Renal cortex interstitium (tissue), 15 donors: ENCODE data around the gene DESI1. TPM values are rescaled to one million over a fixed set of nuclear protein-coding genes. Genes with fewer than 3 reads are reported as not detected.
"Not testable (repeated sequence)": the region's sequence is repeated elsewhere in the genome, so short reads cannot be mapped to it uniquely, and the experiment has no call there.

Source experiments
- DNase-seq, 11 donors: peaks; one replicate each; pipeline ENCODE4 v3.0.0-alpha.2; 2013; ENCODE audit warnings: low read depth in 9 of 11, low spot score in 4 of 11; ENCODE audit errors: extremely low read depth in 1 of 11
- long read RNA-seq, 16 experiments: transcript quantifications; one replicate each; lab custom pipeline, GENCODE V29; 2026
- polyA plus RNA-seq, 3 donors: library from polyadenylated mRNA; unstranded; fragments of 120-200 nt; gene quantifications; one replicate each; pipeline ENCODE4 v1.2.1, GENCODE V29; 2013; ENCODE audit not compliant: insufficient read length in 3 of 3

The DESI1 gene
- polyA plus RNA-seq: 10 to 100 TPM; 25.0 to 33.6 (median 26.7) TPM
- long read RNA-seq, donor 1, transcript DESI1-201 (6 exons, 3,833 nt): major isoform, 5 of 5 reads
- long read RNA-seq, donor 1, partial matches to known transcripts: 0 of 5 reads
- long read RNA-seq, donor 1, other reads (novel, unspliced or antisense): 0 of 5 reads
- long read RNA-seq, donor 2, transcript DESI1-201 (6 exons, 3,833 nt): major isoform, 6 of 250 reads
- long read RNA-seq, donor 2, partial matches to known transcripts: 190 of 250 reads
- long read RNA-seq, donor 2, other reads (novel, unspliced or antisense): 53 of 250 reads
- long read RNA-seq, donor 3, partial matches to known transcripts: 0 of 6 reads
- long read RNA-seq, donor 3, other reads (novel, unspliced or antisense): 0 of 6 reads
- long read RNA-seq, donor 4, partial matches to known transcripts: 205 of 324 reads
- long read RNA-seq, donor 4, other reads (novel, unspliced or antisense): 117 of 324 reads
- long read RNA-seq, donor 5, transcript DESI1-201 (6 exons, 3,833 nt): major isoform, 8 of 10 reads
- long read RNA-seq, donor 5, partial matches to known transcripts: 0 of 10 reads
- long read RNA-seq, donor 5, other reads (novel, unspliced or antisense): 0 of 10 reads
- long read RNA-seq, donor 6, transcript DESI1-201 (6 exons, 3,833 nt): major isoform, 7 of 8 reads
- long read RNA-seq, donor 6, partial matches to known transcripts: 0 of 8 reads
- long read RNA-seq, donor 6, other reads (novel, unspliced or antisense): 0 of 8 reads
- long read RNA-seq, donor 7, transcript DESI1-201 (6 exons, 3,833 nt): major isoform, 8 of 394 reads
- long read RNA-seq, donor 7, partial matches to known transcripts: 283 of 394 reads
- long read RNA-seq, donor 7, other reads (novel, unspliced or antisense): 102 of 394 reads
- long read RNA-seq, donor 8, transcript DESI1-201 (6 exons, 3,833 nt): major isoform, 14 of 15 reads
- long read RNA-seq, donor 8, partial matches to known transcripts: 0 of 15 reads
- long read RNA-seq, donor 8, other reads (novel, unspliced or antisense): 0 of 15 reads
- long read RNA-seq, donor 9, transcript DESI1-201 (6 exons, 3,833 nt): major isoform, 10 of 10 reads
- long read RNA-seq, donor 9, partial matches to known transcripts: 0 of 10 reads
- long read RNA-seq, donor 9, other reads (novel, unspliced or antisense): 0 of 10 reads
- long read RNA-seq, donor 10, transcript DESI1-201 (6 exons, 3,833 nt): major isoform, 6 of 6 reads
- long read RNA-seq, donor 10, partial matches to known transcripts: 0 of 6 reads
- long read RNA-seq, donor 10, other reads (novel, unspliced or antisense): 0 of 6 reads
- long read RNA-seq, donor 11, partial matches to known transcripts: 0 of 2 reads
- long read RNA-seq, donor 11, other reads (novel, unspliced or antisense): 0 of 2 reads
- long read RNA-seq, donor 12, transcript DESI1-201 (6 exons, 3,833 nt): major isoform, 7 of 234 reads
- long read RNA-seq, donor 12, partial matches to known transcripts: 173 of 234 reads
- long read RNA-seq, donor 12, other reads (novel, unspliced or antisense): 54 of 234 reads
- long read RNA-seq, donor 13, transcript DESI1-201 (6 exons, 3,833 nt): major isoform, 8 of 589 reads
- long read RNA-seq, donor 13, partial matches to known transcripts: 450 of 589 reads
- long read RNA-seq, donor 13, other reads (novel, unspliced or antisense): 131 of 589 reads
- long read RNA-seq, donor 14, transcript DESI1-201 (6 exons, 3,833 nt): major isoform, 8 of 8 reads
- long read RNA-seq, donor 14, partial matches to known transcripts: 0 of 8 reads
- long read RNA-seq, donor 14, other reads (novel, unspliced or antisense): 0 of 8 reads
- long read RNA-seq, donor 15, partial matches to known transcripts: 71 of 102 reads
- long read RNA-seq, donor 15, other reads (novel, unspliced or antisense): 28 of 102 reads
- long read RNA-seq, donor 16, transcript DESI1-201 (6 exons, 3,833 nt): major isoform, 14 of 26 reads
- long read RNA-seq, donor 16, partial matches to known transcripts: 12 of 26 reads
- long read RNA-seq, donor 16, other reads (novel, unspliced or antisense): 0 of 26 reads

DNA sequence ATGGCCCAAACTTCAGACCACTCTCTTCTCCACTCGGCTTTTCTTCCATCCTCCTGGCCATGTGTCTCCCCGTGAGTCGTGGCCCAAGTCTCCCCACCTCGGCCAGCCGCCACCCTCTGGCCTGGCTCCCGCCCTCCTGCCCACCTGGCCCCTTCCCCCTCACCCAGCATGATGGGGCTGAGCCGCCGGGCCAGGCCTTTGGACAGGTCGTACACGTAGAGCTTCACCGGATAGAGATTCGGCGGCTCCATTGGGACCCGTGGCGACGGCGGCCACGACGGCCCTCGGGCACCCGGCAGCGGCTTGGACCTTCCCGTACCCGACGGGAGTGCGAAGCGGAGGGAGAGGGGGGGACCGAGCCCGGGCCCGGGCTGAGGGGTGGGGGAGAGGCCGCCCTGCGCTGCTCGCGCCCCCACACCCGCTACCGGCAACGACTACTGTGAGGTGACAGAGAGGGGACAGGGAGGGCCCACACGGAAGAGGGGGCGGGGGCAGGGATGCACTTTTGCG, at the start of gene DESI1:
DESI1 (minus strand) TSS at position 455 of the 510 bp plus-strand sequence; CDS start at position 251, 204 bp downstream.
- peak in 5 of 11 donors; percentile 20 to 41 (median 25) for DNase-seq

DNA sequence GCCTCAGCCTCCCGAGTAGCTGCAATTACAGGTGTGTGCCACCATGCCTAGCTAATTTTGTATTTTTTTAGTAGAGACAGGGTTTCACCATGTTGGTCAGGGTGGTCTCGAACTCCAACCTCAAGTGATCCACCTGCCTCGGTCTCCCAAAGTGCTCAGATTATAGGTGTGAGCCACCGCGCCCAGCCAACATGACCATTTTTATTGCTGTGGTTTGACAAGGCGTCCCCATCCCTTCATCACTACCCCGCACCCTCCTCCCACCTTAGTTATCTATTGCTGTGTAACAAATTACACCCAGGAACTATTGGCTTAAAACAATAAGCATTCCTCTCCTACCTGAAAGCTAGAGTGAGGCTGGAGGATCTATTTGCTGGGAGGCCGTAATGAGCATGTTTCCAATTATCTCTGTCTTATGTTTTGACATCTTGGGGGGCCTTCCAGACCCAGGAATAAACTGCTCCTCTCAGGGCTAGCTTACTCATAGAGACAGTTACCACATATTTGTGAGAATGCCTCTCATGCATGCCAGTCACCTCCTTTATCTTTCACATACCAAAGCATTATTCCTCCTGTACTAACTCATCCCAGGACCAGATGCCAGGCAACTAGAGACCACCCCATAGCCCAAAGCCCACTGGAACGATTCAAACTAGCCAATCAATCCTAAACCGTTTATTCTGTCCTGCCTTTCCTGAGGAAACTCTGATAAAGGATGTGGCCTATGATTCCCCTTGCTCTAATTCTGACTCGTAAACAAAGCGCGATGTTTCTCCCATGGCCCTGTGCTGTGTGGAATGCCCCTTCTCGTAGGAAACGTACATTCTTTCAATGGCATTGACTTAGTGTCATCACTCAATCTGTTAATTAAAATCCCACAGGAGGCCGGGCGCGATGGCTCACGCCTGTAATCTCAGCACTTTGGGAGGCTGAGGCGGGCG, 48.4 kb upstream of the DESI1 start:
- DNase-seq: no peak

DNA sequence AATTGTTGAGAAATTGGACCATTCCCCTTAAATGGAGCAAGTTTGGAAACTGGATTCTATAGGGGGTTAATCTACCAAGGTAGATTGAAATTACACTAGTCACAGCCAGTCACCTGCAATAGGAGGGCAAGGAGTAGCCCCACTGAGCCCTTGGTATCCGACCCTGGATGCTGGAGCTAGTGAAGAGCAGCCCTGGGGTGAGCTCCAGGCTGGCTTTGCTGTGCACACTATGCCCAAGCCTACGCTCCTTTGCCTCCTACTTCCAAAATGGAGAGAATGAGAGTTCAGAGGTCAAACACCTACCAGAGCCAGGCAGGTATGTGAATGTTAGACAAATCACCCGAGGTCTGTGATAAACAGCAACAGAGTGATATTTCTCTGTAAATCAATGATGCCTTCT, 44.1 kb upstream of the DESI1 start:
- DNase-seq: no peak

DNA sequence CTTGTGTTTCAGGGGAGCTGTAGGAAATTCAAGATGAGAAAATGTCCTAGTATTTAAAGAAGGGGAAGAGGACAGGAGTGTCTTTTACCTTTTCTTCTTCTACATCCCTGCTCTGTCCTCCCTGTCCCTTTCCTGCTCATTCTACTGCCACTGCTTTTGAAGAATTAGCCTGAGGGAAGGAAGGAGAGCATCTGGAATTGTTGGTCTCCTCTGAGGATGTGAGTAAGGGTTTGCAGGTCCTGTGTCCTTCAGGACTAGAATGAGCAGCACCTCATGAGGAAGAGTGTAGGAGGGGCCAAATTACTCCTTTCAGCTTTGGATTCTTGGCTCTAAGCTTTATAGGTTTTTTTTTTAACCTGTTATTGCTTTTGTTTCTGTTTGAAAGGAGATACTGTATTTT, 43.6 kb upstream of the DESI1 start:
- no peak for DNase-seq

DNA sequence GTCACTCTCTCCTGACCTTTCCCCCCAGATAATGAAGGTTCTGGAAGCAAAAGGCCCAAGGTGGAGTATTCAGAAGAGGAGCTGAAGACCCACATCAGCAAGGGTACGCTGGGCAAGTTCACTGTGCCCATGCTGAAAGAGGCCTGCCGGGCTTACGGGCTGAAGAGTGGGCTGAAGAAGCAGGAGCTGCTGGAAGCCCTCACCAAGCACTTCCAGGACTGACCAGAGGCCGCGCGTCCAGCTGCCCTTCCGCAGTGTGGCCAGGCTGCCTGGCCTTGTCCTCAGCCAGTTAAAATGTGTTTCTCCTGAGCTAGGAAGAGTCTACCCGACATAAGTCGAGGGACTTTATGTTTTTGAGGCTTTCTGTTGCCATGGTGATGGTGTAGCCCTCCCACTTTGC, 42.8 kb upstream of the DESI1 start:
- not testable (repeated sequence) for DNase-seq

DNA sequence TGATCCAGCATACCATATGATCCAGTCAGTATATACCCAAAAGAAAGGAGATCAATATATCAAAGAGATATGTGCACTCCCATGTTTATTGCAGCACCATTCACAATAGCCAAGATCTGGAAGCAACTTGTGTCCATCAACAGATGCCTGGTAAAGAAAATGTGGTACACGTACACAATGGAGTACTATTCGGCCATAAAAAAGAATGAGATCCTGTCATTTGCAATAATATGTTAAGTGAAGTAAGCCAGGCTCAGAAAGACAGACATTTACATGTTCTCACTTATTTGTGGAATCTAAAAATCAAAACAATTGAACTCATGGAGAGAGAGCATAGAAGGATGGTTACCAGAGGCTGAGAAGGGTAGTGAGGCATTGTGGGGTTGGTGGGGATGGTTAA, 40.9 kb upstream of the DESI1 start:
- no peak for DNase-seq

DNA sequence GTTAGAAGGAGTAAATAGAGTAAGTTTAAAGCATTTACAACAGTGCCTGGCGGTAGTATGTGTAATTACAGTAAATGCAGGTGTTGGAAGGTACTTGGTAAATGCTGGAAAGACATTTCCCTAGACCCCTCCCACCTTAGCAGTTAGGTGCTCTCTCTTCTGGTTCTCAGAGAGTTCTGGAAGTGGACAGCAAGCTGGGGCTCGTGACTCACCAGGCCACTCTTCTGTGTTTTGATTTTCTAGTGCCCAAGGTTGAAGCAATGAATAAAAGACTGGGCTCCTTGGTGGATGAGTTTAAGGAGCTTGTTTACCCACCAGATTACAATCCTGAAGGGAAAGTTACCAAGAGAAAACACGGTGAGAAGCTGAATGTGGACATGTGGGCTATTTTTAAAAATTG, 40.2 kb upstream of the DESI1 start:
- DNase-seq: no peak

DNA sequence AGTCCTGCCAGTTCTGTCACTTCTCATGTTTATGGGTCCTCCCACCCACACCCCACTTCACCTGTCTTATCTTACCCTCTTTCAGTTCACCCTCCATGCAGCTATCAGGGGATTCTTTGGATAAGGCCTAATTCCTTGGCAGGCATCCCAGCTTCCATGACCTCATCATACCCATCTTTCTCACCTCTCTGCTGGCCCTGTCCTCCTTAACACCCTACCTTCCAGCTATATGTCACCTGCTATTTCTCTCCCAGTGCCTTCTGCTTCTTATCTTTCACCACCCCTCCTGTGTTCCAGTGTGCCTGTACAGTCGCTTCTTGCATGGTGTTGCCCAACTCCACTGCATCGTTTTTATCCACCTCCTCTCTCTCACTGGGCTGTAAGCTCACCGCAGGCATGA, 39.6 kb upstream of the DESI1 start:
- no peak for DNase-seq

DNA sequence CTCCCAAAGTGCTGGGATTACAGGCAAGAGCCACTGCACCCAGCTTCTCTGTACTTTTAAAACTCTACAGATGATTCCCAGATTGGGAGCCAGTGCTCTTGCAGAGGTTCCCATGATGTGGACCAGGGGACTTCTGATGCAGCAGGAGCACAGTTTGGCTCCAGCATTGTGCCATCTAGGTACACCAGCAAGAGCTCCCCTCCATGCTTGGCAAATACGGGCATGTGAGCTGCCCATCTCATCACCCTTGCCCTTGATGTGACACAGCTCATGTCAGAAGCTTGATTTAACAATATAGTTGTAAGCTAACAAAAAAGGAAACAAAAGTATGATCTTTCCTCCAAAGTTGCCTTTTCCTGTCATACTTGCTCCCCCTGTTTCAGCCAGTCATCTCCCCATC, 39.1 kb upstream of the DESI1 start:
- no peak for DNase-seq

DNA sequence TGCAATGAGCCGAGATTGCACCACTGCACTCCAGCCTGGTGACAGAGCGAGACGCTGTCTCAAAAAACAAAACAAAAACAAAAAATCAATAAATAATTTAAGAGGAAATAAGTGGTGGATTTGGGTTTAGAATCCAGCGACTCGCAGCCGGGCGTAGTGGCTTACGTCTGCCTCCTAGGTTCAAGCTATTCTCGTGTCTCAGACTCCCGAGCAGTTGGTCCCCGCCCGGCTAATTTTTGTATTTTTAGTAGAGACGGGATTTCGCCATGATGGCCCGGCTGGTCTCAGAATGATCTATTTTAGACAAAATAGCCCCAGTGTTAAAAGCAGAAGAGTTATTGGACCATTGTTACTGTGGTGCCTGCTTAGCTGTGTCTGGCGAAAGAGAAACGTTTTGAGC, 38.0 kb upstream of the DESI1 start:
- DNase-seq: no peak

DNA sequence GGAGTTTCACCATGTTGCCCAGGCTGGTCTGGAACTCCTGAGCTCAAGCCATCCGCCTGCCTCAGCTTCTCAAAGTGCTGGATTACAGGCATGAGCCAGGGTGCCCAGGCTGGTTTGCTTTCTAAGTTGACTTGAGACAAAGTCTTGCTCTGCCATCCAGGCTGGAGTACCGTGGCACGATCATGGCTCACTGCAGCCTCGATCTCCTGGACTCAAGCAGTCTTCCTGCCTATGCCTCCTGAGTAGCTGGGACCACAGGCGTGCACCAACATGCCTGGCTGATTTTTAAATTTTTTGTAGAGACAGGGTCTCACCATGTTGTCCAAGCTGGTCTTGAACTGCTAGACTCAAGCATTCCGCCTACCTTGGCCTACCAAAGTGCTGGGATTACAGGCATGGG, 36.9 kb upstream of the DESI1 start:
- no peak for DNase-seq

DNA sequence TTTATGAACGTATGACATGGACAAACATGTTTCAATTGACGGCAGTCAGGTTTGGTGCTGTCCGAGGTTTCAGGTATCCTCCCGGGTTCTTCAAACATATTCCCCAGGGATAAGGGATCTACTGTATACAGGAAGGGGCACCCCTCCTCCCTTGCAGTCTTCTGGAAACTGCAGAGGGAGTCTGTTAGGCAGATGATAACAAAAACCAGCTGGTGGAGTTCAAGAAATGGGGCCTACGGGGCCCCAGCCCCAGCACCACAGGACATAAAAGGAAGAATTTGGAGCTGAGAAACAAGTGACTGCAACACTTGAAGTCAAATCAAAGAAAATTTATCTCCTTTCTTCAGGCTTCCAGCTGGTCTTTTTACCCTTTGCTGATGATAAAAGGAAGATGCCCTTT, 35.7 kb upstream of the DESI1 start:
- peak in 3 of 11 donors; percentile 5 to 13 (median 12) for DNase-seq

DNA sequence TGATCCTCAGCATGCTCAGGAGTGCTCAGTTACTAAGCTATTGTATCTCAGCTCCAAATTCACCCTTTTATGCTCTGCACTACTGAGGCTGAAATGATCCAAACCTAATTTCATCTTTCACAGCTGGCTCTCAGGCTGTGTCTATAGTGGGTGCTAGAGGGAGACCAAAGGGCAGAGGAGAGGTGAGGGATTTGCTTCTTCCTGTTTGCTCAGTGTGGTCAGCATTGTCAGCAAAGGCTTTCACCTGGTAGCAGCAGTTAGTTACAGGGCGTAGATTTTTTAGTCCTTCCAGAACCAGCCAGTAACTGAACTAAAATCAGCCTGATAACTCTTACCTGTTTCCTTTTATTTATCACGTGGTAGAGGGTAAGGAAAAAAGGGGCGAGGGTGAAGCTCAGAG, 33.5 kb upstream of the DESI1 start:
- no peak for DNase-seq

DNA sequence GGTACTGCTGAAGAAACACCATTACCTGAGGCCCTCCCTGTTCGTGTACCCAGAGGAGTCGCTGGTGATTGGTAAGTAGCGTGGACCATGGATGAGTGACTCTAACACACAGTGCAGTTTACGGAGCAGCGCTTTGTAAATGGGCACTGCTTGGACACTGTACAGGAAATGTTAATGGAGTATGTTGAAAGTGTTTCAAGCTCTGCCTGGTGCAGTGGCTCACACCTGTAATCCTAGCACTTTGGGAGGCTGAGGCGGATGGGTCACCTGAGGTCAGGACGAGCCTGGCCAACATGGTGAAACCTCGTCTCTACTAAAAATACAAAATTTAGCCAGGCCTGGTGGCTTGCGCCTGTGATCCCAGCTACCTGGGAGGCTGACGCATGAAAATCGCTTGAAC, 30.0 kb upstream of the DESI1 start:
- no peak for DNase-seq

DNA sequence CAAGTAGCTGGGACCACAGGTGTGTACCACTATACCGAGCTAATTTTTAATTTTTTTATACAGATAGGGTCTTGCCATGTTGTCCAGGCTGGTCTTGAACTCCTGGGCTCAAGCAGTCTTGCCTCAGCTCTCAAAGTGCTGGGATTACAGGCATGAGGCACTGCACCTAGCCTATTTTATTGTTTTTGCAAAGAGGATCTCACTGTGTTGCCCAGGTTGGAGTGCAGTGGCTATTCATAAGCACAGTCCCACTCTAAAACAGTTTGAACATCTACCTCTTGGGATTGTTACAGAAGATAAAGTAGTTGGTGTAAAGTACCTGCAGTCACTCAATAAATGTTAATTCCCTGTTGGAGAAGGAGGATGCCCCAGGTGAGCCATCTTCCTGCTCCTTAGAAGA, 29.4 kb upstream of the DESI1 start:
- DNase-seq: no peak

DNA sequence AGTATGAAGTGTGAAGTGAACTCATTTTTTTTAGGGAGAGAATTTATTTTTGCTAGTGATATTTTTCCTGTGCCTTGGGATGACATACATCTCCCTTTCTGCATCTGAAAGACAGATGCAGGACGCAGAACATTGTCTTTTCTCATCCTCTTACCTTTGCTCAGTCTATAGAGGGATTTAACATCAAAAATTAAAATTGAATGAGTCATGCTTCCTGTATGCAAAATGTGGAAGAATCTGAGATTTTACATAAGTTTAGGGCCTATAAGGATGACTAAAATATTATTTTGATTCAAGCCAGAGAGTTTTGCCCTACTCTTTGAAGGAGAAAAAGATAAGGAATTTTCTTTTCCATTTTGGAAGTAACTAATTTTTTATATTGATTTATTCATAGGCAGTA, 27.6 kb upstream of the DESI1 start:
- no peak for DNase-seq

DNA sequence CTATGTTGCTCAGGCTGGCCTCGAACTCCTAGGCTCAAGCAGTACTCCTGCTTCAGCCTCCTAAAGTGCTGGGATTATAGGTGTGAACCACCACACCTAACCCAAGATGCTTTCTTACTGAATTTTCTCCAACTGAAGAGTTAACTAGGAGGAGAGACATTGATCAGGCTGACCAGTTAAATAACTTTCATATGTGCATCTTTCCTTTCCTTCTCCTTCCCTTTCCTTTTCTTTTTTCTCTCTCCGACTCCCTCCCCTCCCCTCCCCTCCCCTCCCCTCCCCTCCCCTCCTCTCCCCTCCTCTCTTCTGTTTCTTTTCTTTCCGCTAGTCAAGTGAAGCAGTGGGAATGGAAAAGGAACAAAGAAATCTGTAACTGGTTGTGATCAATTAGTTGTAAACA, 26.9 kb upstream of the DESI1 start:
- DNase-seq: no peak
